ENCODE data around the gene EIF1. TPM values are rescaled to one million over a fixed set of nuclear protein-coding genes. Genes with fewer than 3 reads are reported as not detected.
"Not testable (repeated sequence)": the region's sequence is repeated elsewhere in the genome, so short reads cannot be mapped to it uniquely, and the experiment has no call there.

The EIF1 gene
- total RNA-seq, 2 donors from 2014 or later, result 899 to 1,106 TPM

DNA sequence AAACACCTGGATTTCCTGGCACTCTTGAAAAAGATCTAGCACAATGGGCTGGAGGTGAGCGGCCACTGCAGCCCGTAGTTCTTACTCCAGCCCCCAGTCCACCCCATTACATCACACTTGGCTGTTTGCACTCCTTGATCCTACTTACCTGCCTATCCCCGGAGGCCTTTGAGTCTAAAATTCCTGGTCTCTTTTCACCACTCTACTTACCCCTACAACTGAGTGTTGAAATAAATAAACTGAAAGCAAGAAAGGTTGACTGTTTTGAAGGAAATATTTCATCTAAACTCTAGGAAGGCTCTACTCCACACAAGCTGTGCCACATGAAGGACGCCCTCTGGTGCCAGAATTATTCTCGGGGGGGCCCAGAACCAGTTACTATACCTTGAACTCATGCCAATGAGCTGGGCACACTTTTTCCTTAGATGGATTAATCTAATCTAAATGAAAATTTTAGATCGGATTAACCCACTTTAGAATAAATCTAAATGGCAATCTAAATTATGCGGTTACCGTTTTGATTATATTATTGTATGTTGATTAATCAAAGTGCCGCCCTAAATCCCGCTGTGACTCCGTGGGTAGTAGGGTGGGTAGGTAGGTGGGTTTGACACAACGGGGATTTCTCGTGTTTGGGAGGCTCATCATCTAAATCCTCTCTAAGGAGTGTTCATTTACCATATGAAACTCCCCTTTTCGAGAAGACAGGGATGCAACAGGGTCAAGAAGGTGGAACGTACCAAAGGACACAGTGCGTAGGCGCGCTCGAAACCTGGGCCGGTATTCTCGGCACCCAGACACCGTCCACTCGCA is 651 bp upstream of the EIF1 start:
- peak overlapping the region; percentile 99 to 100 for H3K27ac Mint-ChIP-seq
- ATAC-seq, result no peak
- DNase-seq (ENCODE audit: low spot score in 2 of 2), result peak in 1 of 2 donors; percentile 46
- H3K9me3 Mint-ChIP-seq, result no peaks in the 10 kb centered on the region
- H3K36me3 Mint-ChIP-seq, result peaks cover 33 to 34% of the 10 kb centered on the region in 2 donors

DNA sequence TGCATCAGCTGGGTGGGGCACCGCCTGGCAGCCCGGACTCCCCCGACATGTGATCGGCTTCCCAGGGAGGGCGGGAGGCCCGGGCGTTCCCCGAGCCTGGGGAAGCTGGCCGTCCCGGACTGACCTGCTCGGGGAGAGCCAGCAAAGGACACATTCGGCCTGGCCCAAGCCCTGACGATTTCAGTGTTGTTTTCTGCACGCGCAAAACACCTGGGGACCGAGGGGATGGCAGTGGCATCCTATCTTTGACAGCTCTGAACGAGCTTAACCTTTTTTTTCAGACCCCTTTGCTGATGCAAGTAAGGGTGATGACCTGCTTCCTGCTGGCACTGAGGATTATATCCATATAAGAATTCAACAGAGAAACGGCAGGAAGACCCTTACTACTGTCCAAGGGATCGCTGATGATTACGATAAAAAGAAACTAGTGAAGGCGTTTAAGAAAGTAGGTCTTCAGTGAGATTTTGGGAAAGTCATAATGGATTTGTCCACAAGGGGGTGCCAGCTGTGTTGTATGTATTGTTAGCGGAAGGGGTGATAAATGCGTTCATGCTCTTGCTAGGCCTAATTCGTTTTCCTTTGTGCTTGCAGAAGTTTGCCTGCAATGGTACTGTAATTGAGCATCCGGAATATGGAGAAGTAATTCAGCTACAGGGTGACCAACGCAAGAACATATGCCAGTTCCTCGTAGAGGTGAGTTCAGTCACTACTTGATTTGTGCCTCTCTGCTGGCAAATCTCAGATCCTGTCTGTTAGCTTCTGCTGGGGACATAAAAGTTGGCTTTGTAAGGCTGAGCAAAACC is 1.0 kb downstream of the EIF1 start:
- ATAC-seq (no peak), DNase-seq (ENCODE audit: low spot score in 2 of 2) (peak in 1 of 2 donors; percentile 71)
- Mint-ChIP-seq H3K27ac (peak overlapping the region; percentile 99 to 100), H3K9me3 (no peaks in the 10 kb centered on the region), H3K36me3 (peaks cover 33 to 35% of the 10 kb centered on the region in 2 donors)

DNA sequence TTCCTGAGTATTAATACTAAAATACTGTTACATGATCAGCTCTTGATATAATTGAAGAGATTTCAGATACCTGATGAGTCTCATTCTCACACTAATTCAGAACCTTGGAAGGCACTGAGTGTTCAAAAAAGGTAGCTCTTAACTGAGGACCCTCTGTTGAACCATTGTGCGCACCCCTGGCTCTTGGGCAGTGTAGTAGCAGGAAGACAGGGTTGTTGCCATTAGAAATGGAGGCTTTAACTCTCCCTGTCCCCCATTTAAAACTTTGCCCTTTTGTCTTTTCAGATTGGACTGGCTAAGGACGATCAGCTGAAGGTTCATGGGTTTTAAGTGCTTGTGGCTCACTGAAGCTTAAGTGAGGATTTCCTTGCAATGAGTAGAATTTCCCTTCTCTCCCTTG is 1.8 kb downstream of the EIF1 start:
- Mint-ChIP-seq H3K9me3 (no peaks in the 10 kb centered on the region), H3K27ac (peak overlapping the region; percentile 99 to 100), H3K36me3 (peaks cover 33 to 35% of the 10 kb centered on the region in 2 donors)
- ATAC-seq (no peak), DNase-seq (ENCODE audit: low spot score in 2 of 2) (no peak)

DNA sequence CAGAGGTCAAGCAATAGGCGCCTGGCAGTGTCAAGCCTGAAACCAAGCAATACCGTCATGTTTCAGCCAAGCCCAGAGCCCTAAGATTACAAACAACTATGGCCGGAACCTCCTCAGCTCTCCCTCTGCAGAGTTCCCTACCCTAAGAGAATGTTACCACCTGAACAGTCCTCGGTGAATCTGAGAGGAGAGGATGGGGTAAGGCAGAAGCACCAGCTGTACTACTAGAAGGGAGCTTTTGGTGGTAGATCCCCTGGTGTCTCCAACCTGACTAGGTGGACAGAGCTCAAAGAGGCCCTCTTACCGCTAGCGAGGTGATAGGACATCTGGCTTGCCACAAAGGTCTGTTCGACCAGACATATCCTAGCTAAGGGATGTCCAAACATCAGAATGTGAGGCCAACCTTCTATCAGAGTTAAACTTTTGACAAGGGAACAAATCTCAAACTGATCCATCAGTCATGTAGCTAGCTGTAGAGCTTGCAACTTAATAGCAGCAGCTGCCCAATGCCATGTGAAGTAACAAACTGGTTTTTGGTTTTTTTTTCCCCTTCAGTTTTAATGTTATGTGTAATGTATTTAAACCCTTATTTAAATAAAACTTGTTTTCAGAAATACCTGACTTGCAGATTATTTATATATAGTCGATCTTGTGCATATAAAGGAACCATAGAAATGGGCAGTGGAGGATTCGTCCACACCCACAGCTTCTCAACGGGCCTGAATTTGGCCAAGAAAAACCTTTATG is 2.5 kb downstream of the EIF1 start:
- peaks cover 33 to 35% of the 10 kb centered on the region in 2 donors for H3K36me3 Mint-ChIP-seq
- DNase-seq (ENCODE audit: low spot score in 2 of 2), result peak in 1 of 2 donors; percentile 27
- H3K9me3 Mint-ChIP-seq, result no peaks in the 10 kb centered on the region
- peak overlapping the region; percentile 99 to 100 for H3K27ac Mint-ChIP-seq
- no peak for ATAC-seq

DNA sequence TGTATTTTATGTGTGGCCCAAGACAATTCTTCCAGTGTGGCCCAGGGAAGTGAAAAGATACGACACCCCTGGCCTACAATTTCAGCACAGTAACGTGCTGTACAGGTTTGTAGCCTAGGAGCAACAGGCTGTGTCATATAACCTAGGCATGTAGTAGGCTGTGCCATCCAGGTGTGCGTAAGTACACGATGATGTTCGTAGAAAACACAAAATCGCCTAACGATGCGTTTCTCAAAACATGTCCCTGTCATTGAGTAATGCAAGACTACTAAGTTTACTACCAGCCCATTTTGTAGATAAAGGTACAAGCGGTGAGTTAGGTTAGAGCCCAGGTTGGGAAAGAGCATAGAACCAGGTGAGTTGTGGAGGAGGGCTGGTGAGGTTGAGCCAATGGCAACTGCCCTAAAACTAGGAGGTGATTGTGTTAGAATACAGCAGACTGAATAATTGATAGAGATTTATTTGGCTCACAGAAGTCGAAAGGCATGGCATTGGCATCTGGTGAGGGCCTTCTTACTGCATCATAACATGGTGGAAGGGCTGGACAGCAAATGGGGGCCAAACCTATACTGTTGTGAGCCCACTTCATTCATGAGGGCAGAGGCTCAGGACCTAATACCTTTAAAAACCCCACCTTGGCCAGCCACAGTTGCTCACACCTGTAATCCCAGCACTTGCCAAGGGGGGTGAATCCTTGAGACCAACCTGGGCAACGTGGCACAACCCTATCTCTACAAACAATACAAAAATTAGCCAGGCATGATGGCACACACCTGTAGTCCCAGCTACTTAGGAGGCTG is 4.2 kb downstream of the EIF1 start:
- H3K36me3 Mint-ChIP-seq, result peaks cover 33 to 35% of the 10 kb centered on the region in 2 donors
- H3K27ac Mint-ChIP-seq, result peak overlapping the region; percentile 98 to 100
- H3K9me3 Mint-ChIP-seq, result no peaks in the 10 kb centered on the region
- ATAC-seq (no peak), DNase-seq (ENCODE audit: low spot score in 2 of 2) (peak in 1 of 2 donors; percentile 25)

DNA sequence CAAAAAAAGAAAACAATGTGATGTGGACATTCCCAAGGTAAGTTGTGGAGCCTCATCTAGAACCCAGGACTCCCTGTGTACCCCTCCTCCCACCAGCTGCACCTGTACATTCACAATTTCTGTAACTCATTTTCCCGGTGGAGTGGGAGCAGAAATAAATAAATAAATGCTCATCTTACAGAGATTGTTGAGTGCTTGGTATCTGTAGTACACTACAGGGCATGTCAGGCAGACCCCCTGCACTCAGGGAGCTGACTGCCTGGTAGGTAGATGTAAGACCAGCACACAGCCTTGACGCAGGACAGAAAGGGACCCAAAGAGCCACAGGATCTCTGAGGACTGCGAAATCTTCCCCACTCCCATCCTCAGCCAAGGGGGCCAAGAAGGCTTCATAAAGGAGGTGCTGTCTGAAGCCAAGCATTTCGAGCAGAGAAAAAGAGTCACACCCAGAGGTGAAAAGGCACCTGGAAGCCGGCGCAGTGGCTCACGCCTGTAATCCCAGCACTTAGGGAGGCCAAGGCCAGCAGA is 6.5 kb downstream of the EIF1 start:
- ATAC-seq (peak in 1 of 2 donors; percentile 24), DNase-seq (ENCODE audit: low spot score in 2 of 2) (no peak)
- Mint-ChIP-seq H3K36me3 (peaks cover 20 to 24% of the 10 kb centered on the region in 2 donors), H3K27ac (peak overlapping the region; percentile 19 to 98), H3K9me3 (no peaks in the 10 kb centered on the region)

DNA sequence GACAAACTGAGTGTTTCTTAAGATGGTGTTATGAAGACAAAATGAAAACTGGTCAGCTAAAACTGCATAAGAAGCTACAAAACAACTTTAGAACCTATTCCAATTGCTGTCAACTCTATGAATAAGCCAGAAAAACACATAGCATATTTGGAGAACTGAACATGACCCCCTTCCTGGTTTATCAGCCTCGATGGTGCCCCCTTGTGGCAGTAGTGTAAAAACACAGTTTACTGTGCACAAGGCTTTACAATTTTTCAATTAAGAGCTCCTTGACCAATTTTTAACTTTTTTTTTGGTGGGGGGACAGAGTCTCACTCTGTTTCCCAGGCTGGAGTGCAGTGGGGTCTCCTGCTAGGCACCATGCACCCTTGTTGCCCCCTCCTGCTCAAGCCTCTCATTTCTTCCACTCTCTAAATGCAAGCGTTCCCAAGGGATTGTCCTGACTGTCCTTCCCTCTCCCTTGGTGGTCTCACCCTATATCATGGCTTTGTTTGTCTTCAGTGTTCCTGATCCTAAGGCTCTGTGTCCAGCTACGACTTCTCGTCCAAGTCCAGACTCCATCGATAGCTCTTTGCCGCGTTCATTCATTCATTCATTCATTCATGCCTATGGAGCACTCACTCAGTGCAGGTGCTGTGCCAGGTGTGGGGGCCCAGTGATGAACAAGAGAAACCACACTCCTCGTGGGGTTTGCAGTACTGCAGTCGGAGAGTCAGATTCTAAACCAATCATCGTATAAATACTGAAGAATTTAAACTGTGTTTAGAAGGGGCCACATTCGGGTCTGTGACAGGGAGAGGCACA is 7.5 kb downstream of the EIF1 start:
- ATAC-seq, result peak in 1 of 2 donors; percentile 14
- H3K36me3 Mint-ChIP-seq, result peaks cover 16 to 18% of the 10 kb centered on the region in 2 donors
- no peak overlapping the region for H3K27ac Mint-ChIP-seq
- peak in 1 of 2 donors; percentile 82 for DNase-seq (ENCODE audit: low spot score in 2 of 2)
- no peaks in the 10 kb centered on the region for H3K9me3 Mint-ChIP-seq

DNA sequence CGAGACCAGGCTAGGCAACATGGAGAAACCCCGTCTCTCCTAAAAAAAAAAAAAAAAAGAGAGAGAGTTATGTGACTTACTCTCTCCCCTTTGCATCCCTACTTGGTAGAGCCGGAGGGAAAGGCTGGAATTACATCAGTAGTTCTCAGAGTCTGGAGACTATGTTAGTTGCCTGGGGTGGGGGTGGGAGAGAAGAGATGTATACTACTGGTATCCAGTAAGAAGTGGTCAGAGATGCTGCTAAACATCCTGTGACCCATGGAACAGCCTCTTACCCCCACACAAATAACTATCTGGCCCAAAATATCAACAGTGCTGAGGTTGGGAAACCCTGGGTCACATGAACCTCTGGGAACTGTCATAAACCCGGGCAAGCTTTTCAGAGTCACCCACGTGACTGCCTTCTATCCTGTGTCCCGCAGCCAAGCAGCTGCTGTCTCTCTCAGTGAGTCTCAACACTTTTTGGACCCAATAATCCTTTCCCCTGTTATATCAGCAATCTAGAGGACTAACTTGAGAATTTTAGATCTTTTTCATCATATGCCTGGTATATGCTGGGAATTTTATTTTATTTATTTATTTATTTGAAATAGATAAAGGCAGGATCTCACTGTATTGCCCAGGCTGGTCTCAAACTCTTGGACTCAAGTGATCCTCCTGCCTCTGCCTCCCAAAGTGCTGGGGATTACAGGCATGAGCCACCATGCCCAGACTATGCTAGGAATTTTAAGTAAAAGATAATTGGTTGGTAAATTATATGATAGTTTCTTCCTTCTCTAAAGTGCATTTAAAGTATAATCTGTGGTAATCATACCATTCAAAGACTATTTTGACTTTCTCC is 8.7 kb downstream of the EIF1 start:
- ATAC-seq (peak in 1 of 2 donors; percentile 15), DNase-seq (ENCODE audit: low spot score in 2 of 2) (no peak)
- Mint-ChIP-seq H3K36me3 (peaks cover 7% of the 10 kb centered on the region in 2 donors), H3K9me3 (no peaks in the 10 kb centered on the region), H3K27ac (no peak overlapping the region)

DNA sequence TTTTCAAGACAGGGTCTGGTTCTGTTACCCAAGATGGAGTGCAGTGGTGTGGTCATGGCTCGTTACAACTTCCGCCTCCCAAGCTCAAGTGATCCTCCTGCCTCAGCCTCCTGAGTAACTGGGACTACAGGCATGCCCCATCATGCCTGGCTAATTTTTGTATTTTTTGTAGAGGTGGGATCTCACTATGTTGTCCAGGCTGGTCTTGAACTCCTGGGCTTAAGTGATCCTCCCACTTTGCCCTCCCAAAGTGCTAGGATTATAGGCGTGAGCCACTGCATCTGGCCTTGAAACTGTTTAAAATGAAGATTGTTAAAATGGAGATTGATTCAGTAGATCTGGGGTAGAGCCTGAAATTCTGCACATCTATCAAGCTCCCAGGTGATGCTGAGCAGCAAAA is 12.2 kb downstream of the EIF1 start:
- H3K9me3 Mint-ChIP-seq; ATAC-seq; DNase-seq (ENCODE audit: low spot score in 2 of 2); H3K36me3 Mint-ChIP-seq: not testable (repeated sequence)
- peak overlapping the region in 1 of 2 donors; percentile 44 for H3K27ac Mint-ChIP-seq

DNA sequence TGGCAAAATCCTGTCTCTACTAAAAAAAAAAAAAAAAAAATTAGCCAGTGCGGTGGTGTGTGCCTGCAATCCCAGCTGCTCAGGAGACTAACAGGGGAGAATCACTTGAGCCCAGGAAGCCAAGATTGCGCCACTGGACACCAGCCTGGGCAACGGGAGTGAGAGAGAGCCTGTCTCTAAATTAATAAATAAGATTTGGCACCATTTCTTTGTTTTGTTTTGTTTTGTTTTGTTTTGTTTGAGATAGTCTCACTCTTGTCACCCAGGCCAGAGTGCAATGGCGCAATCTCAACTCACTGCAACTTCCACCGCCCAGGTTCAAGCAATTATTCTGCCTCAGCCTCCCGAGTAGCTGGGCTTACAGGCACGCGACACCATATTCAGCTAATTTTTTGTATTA is 14.0 kb downstream of the EIF1 start:
- no peak overlapping the region for H3K27ac Mint-ChIP-seq
- DNase-seq (ENCODE audit: low spot score in 2 of 2), result no peak
- no peaks in the 10 kb centered on the region for H3K9me3 Mint-ChIP-seq
- no peaks in the 10 kb centered on the region for H3K36me3 Mint-ChIP-seq
- no peak for ATAC-seq

DNA sequence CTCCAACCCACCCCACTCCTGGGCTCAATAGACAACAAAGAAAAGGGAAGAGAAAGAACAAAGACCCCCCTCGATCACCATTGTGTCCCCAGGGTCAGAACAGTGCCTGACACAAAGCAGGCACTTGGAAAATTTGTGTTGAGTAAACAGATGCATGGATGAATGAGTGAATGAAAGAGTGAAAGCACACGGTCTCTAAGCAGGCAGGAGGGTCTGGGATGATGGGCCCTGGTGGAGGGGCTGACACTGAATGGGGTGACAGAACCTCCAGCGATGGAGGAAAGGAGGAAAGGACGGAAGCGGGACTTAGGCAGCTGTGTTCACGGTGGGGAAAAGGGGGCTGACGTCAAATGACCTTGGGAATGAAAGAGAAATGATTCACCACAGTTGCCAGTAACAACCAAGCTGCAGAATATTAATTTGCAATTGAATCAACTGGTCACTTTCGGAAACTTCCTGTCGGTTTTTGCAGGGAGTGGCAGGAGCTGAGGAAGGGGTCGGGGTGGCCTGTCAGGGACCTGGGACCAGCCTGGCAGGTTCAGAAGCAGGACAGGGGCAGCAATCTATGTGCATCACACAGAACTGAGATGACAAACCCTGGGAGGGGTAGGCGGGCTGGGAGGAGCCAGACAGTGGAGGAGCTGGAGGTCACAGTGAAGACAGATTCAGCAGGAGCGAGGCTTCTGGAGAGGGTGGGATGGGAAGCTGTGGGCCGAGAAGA is 16.7 kb downstream of the EIF1 start:
- ATAC-seq (no peak), DNase-seq (ENCODE audit: low spot score in 2 of 2) (no peak)
- H3K36me3 Mint-ChIP-seq, result no peaks in the 10 kb centered on the region
- peak overlapping the region in 1 of 2 donors; percentile 4 for H3K27ac Mint-ChIP-seq
- H3K9me3 Mint-ChIP-seq, result no peaks in the 10 kb centered on the region

DNA sequence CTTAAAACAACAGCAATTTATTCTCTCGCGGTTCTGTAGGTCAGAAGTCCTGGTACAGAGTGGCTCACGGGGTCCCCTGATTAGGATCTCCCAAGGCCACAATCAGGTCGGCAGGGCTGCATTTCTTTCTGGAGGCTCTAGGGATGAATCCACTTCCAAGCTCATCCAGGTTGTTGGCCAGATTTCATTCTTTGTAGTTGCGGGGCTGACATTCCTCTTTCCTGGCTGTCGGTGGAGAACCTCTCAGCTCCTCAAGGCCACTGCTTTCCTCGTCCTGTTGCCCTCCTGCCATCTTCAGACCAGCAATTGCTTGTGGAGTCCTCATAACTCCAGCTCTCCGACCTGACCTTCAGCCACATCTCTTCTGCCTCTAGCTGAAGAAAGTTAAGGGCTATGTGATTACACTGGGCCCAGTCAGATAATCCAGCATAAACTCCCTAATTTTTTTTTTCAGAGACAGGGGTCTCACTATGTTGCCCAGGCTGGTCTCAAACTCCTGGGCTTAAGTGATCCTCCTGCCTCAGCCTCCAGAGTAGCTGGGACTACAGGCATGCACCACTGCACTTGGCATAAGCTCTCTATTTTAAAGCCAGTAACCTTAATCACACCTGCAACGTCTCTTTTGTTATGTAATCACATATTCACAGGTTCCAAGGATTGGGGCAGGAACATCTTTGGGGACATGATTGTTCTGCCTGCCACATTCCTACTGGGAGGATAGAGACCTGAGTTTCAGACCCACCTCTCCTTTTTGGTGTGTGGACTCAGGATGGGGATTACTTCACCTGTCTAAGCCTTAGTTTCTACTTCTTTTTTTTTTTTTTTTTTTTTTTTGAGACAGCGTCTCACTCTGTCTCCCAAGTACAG is 19.4 kb downstream of the EIF1 start:
- H3K36me3 Mint-ChIP-seq, result no peaks in the 10 kb centered on the region
- ATAC-seq, result no peak
- DNase-seq (ENCODE audit: low spot score in 2 of 2), result no peak
- no peak overlapping the region for H3K27ac Mint-ChIP-seq
- no peaks in the 10 kb centered on the region for H3K9me3 Mint-ChIP-seq

DNA sequence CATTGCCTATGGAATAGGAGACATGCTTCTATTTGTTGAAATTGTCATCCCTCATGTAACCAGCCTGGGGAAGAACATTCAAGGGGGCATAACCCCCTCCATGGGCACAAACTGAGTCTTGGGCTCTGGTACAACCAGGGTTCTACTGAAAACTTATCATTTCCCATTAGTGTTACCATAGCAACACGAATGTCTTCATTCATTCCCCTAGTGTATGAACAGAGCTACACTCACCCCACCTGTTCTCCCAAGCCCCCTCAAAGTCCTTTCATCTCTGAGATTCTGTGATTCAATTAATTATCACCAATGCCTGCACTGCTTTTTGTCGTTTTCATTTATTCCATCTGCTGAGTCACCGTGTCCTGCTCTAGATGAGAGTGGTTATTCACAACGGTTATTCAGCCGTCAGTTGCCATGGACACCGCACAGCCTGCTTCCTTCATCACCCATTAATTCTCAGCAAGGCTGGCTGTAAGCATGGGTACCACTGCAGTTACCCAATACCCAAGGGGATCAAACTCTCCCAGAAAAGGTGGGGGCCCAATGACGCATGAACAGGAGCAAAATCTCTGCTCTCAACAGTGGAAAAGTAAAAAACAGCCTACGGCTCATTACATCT is 21.9 kb downstream of the EIF1 start:
- peak overlapping the region in 1 of 2 donors; percentile 33 for H3K27ac Mint-ChIP-seq
- no peaks in the 10 kb centered on the region for H3K9me3 Mint-ChIP-seq
- peak; percentile 64 to 78 for ATAC-seq
- no peak for DNase-seq (ENCODE audit: low spot score in 2 of 2)
- H3K36me3 Mint-ChIP-seq, result no peaks in the 10 kb centered on the region

Measured in activated naive CD4-positive, alpha-beta T cell treated with anti-CD3 and anti-CD28 coated beads, Interleukin-2, amount 50 U/mL, for 72 hours (primary cell).